Measurements from ENCODE around the gene HCRTR1.

HCRTR1 gene

GRCh38 chr1:31627301-31627929 lies 9.9 kb downstream of the HCRTR1 start:
- no peak for DNase-seq

- no peak for DNase-seq
Observed at GRCh38 chr1:31627930-31628559, 10.6 kb downstream of the HCRTR1 start.

- DNase-seq = no peak
Observed at GRCh38 chr1:31628931-31629556, 11.6 kb downstream of the HCRTR1 start.

- no peak for DNase-seq
Observed at GRCh38 chr1:31632649-31633048, 15.2 kb downstream of the HCRTR1 start.

- DNase-seq = peak; percentile 9 to 12
Observed at GRCh38 chr1:31633117-31633516, 15.6 kb downstream of the HCRTR1 start.

DNA sequence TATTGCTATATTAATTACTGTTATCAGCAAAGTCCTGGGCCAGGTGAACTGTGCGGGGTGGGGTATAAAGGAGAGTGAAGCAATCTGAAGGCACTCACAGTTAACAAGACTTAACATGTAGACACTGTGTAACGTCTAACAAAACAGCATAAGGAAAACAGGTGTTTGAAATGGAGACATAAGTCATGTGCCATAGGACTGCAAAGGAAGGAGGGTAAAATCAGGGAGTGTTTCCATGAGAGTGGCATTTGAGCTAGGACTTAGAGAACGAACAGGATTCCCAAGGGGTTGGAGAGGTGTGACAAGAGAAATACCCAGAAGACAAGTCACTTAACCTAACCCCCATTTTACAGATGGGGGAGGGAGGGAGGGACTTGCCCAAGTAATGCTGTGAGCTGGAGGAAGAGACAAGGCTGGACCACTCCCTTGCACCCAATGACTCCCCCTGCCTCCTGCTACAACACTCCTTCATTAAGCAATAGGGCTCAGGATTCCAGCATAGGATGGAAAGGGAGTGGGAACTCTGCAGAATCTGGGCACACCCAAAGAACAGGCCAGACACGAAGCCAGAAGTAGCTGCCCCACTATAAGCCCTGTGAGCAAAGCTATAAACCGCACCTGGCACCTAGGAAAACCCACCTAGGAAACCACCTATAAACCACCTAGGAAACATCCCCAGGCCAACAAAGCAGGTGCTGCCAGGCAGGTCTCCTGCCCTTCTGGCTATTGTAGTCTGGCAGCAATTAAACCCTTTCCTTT lies 20.6 kb downstream of the HCRTR1 start:
- DNase-seq = no peak

GRCh38 chr1:31639543-31639942 lies 22.1 kb downstream of the HCRTR1 start:
- peak; percentile 65 to 75 for DNase-seq

DNA sequence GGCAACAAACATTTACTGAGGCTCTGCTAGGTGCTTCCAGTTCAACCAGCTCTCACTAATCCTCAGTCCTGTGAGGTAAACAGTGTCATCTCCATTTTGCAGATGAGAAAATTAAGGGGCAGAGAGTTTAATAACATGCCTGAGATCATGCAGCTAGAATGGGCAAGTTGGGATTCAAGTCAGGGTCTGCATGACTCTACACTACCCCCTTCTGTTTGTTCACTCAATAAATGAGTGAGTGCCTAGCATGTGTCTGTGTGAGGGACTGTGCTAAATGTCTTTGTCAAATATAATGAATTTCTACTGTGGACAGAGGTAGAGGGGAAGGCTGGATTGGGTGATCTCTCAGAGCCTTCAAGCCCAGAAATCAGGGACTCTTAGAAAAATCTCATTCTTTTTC lies 22.7 kb downstream of the HCRTR1 start:
- DNase-seq = no peak

GRCh38 chr1:31640964-31641363 lies 23.5 kb downstream of the HCRTR1 start:
- no peak for DNase-seq

GRCh38 chr1:31642366-31642765 lies 24.9 kb downstream of the HCRTR1 start:
- DNase-seq = no peak

DNA sequence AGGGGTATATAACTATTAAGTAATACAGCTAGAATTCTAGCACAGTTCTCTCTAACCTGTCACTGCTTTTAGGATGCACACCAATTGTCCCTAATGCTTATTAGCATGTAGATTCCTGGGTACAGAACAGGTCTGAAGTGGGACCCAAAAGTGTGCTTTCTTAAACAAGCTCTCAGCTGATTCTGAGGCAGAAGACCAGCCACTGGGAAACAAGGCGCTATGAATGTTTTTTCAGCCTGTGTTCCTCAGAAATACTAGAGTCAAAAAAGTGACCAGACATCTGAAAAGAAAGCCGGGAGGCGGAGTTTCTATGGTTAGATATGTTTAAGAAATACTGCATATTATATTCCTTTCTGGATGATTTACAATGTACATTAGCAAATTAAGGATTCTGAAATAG lies 25.4 kb downstream of the HCRTR1 start:
- no peak for DNase-seq

DNA sequence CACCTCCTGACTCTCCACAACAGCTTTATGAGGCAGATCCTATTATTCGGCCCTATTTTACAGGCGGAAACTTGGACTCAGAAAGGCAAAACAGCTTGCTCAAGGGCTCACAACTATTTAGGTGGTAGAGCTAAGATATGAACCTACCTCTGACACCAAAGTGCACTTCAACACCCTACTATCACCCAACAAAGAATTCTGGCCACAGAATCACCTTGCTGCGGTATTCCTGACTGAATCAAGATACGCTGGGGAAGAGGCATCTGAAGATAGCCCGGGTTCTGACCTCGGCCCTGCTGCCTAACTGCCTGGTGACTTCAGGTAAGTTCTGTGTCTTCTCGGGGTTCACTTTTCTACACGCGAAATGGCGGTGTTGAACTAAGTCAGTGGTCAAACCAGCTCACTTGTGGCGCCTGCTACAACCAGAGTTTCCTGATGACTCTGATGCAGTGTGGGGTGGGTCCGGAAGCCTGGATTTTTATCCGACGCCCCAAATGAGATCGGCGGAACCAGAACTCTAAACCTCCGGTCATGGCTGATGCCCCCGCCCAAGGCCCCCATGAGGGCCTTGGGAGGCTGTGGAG lies 26.6 kb downstream of the HCRTR1 start:
- DNase-seq = no peak

- peak; percentile 96 for DNase-seq
Observed at GRCh38 chr1:31644560-31645273, 27.2 kb downstream of the HCRTR1 start, which contains the start of gene PEF1. TSS of gene PEF1 (minus strand) at chr1:31644876. CDS start at chr1:31644864, 12 bp downstream.

DNA sequence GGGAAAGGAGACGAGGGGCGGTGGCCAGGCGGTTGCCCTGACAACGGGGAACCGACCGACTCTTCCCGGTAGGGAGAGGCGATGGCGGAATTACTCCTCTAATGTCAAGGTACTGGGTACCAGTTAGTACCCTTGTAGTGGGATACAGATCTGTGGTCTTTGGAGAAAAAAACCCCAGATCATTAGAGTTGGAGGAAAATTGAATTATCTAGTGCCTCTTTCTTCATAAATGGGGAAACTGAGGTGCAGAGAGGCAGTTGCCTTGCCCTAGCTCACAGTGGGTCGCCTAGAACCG lies 27.7 kb downstream of the HCRTR1 start:
- DNase-seq = no peak

DNA sequence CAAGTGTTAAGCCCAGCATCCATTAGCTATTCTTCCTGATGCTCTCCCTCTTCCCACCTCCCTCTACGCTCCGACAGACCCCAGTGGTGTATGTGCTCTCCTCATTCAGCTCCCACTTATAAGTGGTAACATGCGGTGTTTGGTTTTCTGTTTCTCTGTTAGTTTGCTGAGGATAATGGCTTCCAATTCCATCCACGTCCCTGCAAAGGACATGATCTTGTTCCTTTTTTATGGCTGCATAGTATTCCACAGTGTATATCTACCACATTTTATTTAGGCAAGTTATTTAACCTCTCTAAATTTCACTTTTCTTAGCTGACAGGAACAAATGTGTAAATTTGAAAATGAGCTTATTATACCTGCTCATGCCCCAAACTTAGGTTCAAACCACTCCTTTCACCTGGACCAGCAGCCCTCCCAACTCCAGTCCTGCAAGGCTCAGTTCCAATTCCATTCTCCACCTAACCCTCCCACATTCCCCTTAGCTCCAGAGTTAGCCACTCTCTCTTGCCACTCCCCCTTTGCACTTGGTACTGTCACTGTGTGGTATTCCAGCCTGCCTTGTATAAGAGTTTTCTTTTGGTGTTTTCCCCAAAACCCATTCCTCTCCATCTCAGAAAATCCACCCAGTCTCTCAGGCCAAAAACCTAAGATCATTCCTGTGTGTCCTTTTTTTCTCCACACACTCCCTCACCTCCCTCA lies 28.9 kb downstream of the HCRTR1 start:
- DNase-seq = no peak

DNA sequence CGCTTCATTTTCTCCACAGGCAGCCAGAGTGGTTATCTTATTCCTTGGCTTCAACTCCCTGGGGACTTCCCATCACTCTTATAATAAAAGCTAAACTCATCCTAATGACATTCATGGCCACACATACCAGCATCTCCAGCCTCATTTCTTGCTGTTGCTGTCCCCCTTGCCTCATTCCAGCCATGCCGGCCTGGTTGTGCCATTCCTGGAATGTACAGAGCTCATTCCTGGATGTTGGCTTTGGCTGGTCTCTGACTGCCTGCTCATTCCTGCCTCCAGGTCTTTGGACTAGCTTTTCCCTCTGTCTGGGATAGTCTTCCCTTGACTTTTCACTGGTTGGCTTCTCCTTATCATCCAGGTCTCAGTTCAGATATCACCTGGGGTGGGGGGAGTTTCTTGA lies 29.6 kb downstream of the HCRTR1 start:
- no peak for DNase-seq

DNA sequence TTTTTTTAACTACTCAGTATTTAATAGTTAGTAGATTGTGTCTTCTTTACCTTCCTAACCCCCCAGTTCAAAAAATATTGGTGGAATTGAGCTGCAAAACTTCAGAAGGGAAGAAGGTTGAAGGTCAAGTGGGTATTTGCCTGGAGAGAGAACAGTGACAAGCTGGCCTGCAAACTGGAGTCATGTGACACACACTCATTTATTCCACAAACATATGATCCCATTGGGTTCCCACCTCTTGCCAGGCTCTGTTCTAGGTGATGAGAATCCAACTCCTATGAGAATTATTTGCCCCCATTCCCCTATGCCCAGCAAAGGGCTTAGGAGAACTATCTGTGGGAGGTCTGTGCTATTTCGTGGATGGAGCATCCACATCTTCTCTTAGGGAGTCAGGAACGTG lies 30.7 kb downstream of the HCRTR1 start:
- DNase-seq = no peak

DNA sequence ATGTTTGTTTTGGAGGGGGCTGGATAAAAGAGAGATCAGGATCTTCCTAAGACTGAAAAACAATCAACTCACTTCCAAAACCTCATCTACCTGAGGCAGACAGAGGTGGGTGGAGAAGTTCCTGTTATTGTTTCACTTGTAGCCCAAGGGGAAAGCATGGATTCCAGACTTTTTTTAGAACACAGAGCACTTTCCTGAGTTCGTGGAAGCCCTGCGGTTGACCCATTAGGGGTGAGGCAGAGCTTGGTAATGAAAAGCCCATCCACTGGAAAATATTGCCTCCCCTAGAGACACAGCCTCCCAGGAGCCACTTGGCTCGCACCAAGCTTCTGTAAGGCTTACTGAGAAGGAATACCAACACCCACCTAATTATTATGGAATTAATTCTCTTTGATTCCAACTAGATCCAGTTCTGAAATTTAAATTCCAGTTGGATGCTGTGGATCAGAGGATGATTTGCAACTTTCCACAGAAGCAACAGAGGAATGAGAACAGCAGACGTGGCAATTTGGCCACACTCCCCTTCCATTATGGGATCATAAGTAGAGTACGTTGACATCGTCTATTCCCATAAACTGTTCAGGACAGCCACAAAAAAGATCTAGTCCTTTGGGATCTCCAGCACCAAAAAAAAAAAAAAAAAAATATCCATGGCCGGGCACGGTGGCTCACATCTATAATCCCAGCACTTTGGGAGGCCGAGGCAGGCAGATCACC lies 31.3 kb downstream of the HCRTR1 start:
- DNase-seq = no peak

DNA sequence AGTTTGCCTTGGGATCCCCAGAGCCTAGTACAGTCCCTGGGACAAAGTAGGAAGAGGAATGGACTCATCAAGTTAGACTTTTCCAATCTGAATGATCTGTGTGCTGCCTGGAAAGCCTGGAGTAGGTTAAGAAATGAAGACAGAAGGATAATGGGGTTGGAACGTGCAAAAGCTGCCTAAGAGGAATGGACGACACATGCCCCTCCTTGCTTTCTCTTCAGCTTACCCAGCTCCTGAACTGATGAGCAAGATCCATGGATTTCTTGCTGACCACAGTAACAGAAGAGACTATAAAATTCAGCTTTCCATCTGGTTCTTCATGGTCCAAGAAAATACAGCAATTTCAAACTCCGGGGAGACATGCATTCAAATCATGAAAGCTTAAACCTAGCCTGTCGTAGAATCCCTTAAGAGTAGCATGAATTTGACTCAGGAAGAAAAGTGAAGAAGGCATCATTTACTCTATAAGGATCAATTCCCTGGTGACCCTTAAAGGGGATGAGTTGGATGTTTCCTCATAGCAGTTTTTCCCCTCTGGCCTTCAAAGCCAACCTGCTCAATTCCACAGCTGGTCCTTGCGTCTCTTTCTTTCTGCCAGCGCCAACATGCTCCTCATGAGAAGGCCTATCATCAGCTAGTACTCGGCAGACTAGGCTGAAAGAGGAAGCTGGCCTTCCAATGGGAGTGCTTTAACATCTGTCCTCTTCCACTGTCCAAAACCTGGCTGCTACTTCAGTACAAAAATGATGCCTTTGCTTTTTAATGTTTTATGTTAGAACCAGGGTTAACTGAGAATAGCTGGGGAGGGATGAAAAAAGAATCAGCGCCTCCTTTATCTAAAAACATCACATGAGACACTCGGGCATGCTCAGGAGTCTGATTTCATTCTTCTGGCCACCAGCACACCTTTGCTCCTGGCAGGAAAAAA lies 32.9 kb downstream of the HCRTR1 start:
- DNase-seq = no peak

DNA sequence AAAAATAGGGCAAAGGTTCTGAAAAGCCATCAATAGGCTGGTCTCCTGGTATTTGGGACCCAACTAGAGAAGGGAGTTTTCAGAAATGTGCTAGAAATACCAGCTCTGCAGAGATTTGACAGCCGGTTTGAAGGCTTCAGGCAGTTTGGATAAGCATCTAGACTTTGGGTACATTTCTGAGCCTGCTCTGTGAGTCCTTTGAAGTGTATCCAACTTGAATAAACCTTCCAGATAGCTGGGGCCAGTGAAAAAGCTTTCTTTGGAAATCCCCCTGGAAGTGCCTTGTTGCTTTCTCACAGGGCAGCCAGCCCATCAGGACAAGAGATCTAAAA lies 33.6 kb downstream of the HCRTR1 start:
- no peak for DNase-seq

Data from AML-193 (cell line).